DND-41 (cell line): ENCODE data around the gene CENPU.

Source experiments
- CTCF ChIP-seq: IDR thresholded peaks from 2 replicates; pipeline ENCODE4 v1.5.1; 2012; ENCODE audit warnings: borderline replicate concordance, low read length, moderate library complexity, mild to moderate bottlenecking; ENCODE audit not compliant: poor library complexity, severe bottlenecking; ENCODE audit errors: extremely low read depth
- EZH2 ChIP-seq: IDR thresholded peaks from 3 replicates; pipeline ENCODE4 v1.6.1; 2012; ENCODE audit warnings: borderline replicate concordance, low read depth, mild to moderate bottlenecking, moderate library complexity, low read length, inconsistent platforms; ENCODE audit not compliant: severe bottlenecking

- no peak for TF ChIP-seq CTCF
- no peak for TF ChIP-seq EZH2
Measured at GRCh38 chr4:184644553-184645307, 89.2 kb downstream of the CENPU start.
